PC-9 (cell line): ENCODE measurements around the gene PHLDA2. TPM values are rescaled to one million over a fixed set of nuclear protein-coding genes. Genes with fewer than 3 reads are reported as not detected.

Experiments
- BruUV-seq: library from RNA; stranded (reverse); fragments of 400-500 nt; replicated peaks from 2 replicates; lab custom pipeline; 2021; lab: Mats Ljungman, UMichigan
- CTCF ChIA-PET: fragments of 300-600 bp; sonication (Branson Sonifier 250); formaldehyde crosslinking; loops from one replicate; lab custom pipeline; 2022; ENCODE audit warnings: antibody characterized with exemption; lab: Charles Lee
- POLR2A ChIA-PET: fragments of 300-600 bp; sonication (Branson Sonifier 250); formaldehyde crosslinking; loops from one replicate; lab custom pipeline; 2022; ENCODE audit warnings: antibody characterized with exemption; ENCODE audit not compliant: unreplicated experiment; lab: Charles Lee
- DNase-seq, 2 experiments: peaks; one replicate each; pipeline versions ENCODE4 v3.0.0 to v3.0.0-alpha.2; 2015 to 2022; ENCODE audit warnings: mixed read lengths in 1 of 2
- H2AFZ ChIP-seq: fragments of 200-600 bp; sonication (generic); 2 replicates; pipeline ENCODE4 v1.8.1; 2017; ENCODE audit warnings: antibody characterized with exemption
- H3F3A ChIP-seq: fragments of 200-600 bp; sonication (generic); 2 replicates; pipeline ENCODE4 v1.8.1; 2017; ENCODE audit warnings: antibody characterized with exemption, mild to moderate bottlenecking, low read depth; ENCODE audit not compliant: insufficient read depth
- H3K27ac ChIP-seq: fragments of 200-600 bp; sonication (generic); 2 replicates; pipeline ENCODE4 v1.6.1; 2016; ENCODE audit warnings: mixed run types
- H3K27me3 ChIP-seq: fragments of 200-600 bp; sonication (generic); 2 replicates; pipeline ENCODE4 v1.6.1; 2016; ENCODE audit warnings: low read depth, mixed run types; ENCODE audit not compliant: insufficient read depth
- H3K36me3 ChIP-seq: fragments of 200-600 bp; sonication (generic); 2 replicates; pipeline ENCODE4 v1.6.1; 2016; ENCODE audit warnings: low read depth, mixed run types
- H3K4me1 ChIP-seq: fragments of 200-600 bp; sonication (generic); replicated peaks from 2 replicates; pipeline ENCODE4 v1.6.1; 2016; ENCODE audit warnings: mixed run types; ENCODE audit not compliant: insufficient read depth
- H3K4me2 ChIP-seq: fragments of 200-600 bp; sonication (generic); 2 replicates; pipeline ENCODE4 v1.6.1; 2017; ENCODE audit warnings: mixed run types
- H3K4me3 ChIP-seq: fragments of 200-600 bp; sonication (generic); 2 replicates; pipeline ENCODE4 v1.6.1; 2016; ENCODE audit warnings: mixed run types
- H3K79me2 ChIP-seq: fragments of 200-600 bp; sonication (generic); 2 replicates; pipeline ENCODE4 v1.6.1; 2017; ENCODE audit warnings: low read depth, mixed run types
- H3K9me2 ChIP-seq: fragments of 200-600 bp; sonication (generic); 2 replicates; pipeline ENCODE4 v1.8.1; 2017; ENCODE audit warnings: mild to moderate bottlenecking; ENCODE audit not compliant: insufficient read depth
- H3K9me3 ChIP-seq: fragments of 200-600 bp; sonication (generic); 2 replicates; pipeline ENCODE4 v1.8.1; 2016; ENCODE audit warnings: low read depth; ENCODE audit not compliant: insufficient read depth
- H4K20me1 ChIP-seq: fragments of 200-600 bp; sonication (generic); 2 replicates; pipeline ENCODE4 v1.8.1; 2017; ENCODE audit not compliant: insufficient read depth
- EZH2 ChIP-seq: fragments of 200-600 bp; sonication (generic); IDR thresholded peaks from 2 replicates; pipeline ENCODE4 v1.8.0; 2017; ENCODE audit warnings: antibody characterized with exemption, low read depth
- intact Hi-C: fragments of 100-400 bp; cut with micrococcal nuclease; formaldehyde crosslinking; loops from one replicate; pipeline ENCODE4 v1.10.0; 2022; ENCODE audit not compliant: unreplicated experiment
- total RNA-seq: library from RNA; stranded (reverse); gene quantifications from 2 replicates; pipeline ENCODE4 v1.2.3, GENCODE V29; 2021
- TF ChIP-seq, protein P1 (sequence below): fragments of 200-600 bp; sonication (generic); conservative IDR thresholded peaks from 2 replicates; pipeline ENCODE4 v1.6.1; 2017; ENCODE audit warnings: mixed run types, antibody characterized with exemption, mild to moderate bottlenecking, moderate library complexity

Gene PHLDA2
- total RNA-seq, 1 experiment from 2014 or later = 14.1 TPM

DNA sequence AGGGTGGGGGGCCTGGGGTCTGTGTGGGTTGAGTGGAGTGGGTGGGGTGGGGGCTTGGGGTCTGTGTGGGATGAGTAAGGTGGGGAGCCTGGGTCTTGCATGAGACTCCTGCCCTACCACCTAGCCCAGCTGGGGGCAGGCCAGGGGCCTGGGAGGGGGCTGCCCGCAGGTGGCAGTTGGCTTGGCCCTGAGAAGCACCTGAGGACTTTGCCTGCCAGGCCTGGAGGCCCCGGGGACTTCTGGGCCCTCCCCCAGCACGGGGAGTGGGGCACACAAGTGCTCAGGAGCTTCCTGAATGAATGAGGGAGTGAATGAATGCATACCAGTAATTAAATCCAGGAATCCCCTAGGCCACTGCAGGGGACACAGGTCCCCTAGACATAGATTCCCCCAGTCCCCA is 6.6 kb downstream of the PHLDA2 start:
- Histone ChIP-seq H3K27me3 (no peaks in the 10 kb centered on the region), H3K4me1 (peaks cover 23% of the 10 kb centered on the region), H3F3A (no peaks in the 10 kb centered on the region), H4K20me1 (peaks cover 2% of the 10 kb centered on the region; the same call in 1 of the 2 replicates), H3K9me3 (no peaks in the 10 kb centered on the region), H3K27ac (no peak overlapping the region), H3K79me2 (peaks cover 15% of the 10 kb centered on the region), H3K4me2 (no peak overlapping the region), H3K4me3 (no peak overlapping the region), H2AFZ (no peak overlapping the region), H3K9me2 (no peaks in the 10 kb centered on the region), H3K36me3 (no peaks in the 10 kb centered on the region)
- no TSS peak for BruUV-seq
- no peak for DNase-seq
- ChIA-PET POLR2A (no interaction called here), CTCF (no interaction called here)
- intact Hi-C loops = no loop called here
- TF ChIP-seq EZH2 = no peak
- TF ChIP-seq, protein P1, sequence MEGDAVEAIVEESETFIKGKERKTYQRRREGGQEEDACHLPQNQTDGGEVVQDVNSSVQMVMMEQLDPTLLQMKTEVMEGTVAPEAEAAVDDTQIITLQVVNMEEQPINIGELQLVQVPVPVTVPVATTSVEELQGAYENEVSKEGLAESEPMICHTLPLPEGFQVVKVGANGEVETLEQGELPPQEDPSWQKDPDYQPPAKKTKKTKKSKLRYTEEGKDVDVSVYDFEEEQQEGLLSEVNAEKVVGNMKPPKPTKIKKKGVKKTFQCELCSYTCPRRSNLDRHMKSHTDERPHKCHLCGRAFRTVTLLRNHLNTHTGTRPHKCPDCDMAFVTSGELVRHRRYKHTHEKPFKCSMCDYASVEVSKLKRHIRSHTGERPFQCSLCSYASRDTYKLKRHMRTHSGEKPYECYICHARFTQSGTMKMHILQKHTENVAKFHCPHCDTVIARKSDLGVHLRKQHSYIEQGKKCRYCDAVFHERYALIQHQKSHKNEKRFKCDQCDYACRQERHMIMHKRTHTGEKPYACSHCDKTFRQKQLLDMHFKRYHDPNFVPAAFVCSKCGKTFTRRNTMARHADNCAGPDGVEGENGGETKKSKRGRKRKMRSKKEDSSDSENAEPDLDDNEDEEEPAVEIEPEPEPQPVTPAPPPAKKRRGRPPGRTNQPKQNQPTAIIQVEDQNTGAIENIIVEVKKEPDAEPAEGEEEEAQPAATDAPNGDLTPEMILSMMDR = no peak

- intact Hi-C loops = no loop called here
- POLR2A ChIA-PET = no interaction called here
- no peak for DNase-seq
- no TSS peak for BruUV-seq
- TF ChIP-seq EZH2 = no peak
- TF ChIP-seq, protein P1 = no peak
- H3K36me3 ChIP-seq = no peaks in the 10 kb centered on the region
- no peaks in the 10 kb centered on the region for H3K9me2 ChIP-seq
- peaks cover 18% of the 10 kb centered on the region for H3K4me1 ChIP-seq
- no peak overlapping the region for H3K4me3 ChIP-seq
- no peaks in the 10 kb centered on the region for H3K9me3 ChIP-seq
- no peaks in the 10 kb centered on the region for H3F3A ChIP-seq
- CTCF ChIA-PET = no interaction called here
- H3K4me2 ChIP-seq = no peak overlapping the region
- no peak overlapping the region for H3K27ac ChIP-seq
- H4K20me1 ChIP-seq = no peaks in the 10 kb centered on the region
- peaks cover 7% of the 10 kb centered on the region for H3K79me2 ChIP-seq
- no peaks in the 10 kb centered on the region for H3K27me3 ChIP-seq
- no peak overlapping the region for H2AFZ ChIP-seq
Observed at GRCh38 chr11:2921742-2922493, 7.3 kb downstream of the PHLDA2 start.

DNA sequence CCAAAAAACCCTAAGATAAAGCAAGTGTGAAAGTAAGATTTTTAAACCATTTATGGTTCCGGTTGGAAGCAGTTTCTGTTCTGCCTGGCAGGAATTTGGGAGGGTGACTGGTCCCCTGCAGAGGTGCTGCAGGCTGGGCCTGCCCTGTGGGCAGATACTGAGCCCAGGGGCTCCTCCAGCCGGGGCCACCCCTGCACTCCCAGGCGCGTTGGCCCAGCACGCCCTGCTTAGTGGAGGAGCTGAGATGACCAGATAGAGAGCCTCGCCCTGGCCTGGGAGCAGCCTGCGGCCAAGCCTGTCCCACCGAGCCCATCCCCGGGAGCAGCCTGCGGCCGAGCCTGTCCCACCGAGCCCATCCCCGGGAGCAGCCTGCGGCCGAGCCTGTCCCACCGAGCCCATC is 8.0 kb downstream of the PHLDA2 start:
- 0 out of 2 replicates have a peak, but pooled peaks cover under 1% of the 10 kb centered on the region for H3K79me2 ChIP-seq
- no peak overlapping the region for H3K4me2 ChIP-seq
- POLR2A ChIA-PET = no interaction called here
- no peak overlapping the region for H3K27ac ChIP-seq
- H3K4me1 ChIP-seq = peaks cover 15% of the 10 kb centered on the region
- H2AFZ ChIP-seq = no peak overlapping the region
- H3K27me3 ChIP-seq = no peaks in the 10 kb centered on the region
- no peak for DNase-seq
- no peaks in the 10 kb centered on the region for H3F3A ChIP-seq
- no peaks in the 10 kb centered on the region for H3K9me3 ChIP-seq
- no peak overlapping the region for H3K4me3 ChIP-seq
- intact Hi-C loops = no loop called here
- BruUV-seq = no TSS peak
- H3K36me3 ChIP-seq = no peaks in the 10 kb centered on the region
- no peaks in the 10 kb centered on the region for H4K20me1 ChIP-seq
- TF ChIP-seq, protein P1 = no peak
- no peak for TF ChIP-seq EZH2
- H3K9me2 ChIP-seq = no peaks in the 10 kb centered on the region
- CTCF ChIA-PET = no interaction called here
